GM10248 (cell line): ENCODE measurements around the gene DCAF7.

Experiments
- CTCF ChIA-PET: fragments of 300-600 bp; sonication (Branson Sonifier 250); formaldehyde crosslinking; extraction: SDS; loops from one replicate; lab custom pipeline; 2021; ENCODE audit warnings: antibody characterized with exemption; lab: Yijun Ruan, JAX
- POLR2A ChIA-PET: fragments of 350-650 bp; sonication (Branson Sonifier 250); formaldehyde crosslinking; extraction: SDS; loops from one replicate; lab custom pipeline; 2020; ENCODE audit warnings: antibody characterized with exemption; lab: Yijun Ruan, JAX
- DNase-seq: peaks from one replicate; pipeline ENCODE4 v3.0.0; 2012; ENCODE audit errors: extremely low spot score
- CTCF ChIP-seq: IDR thresholded peaks from 2 replicates; pipeline ENCODE4 v1.5.1; 2012; ENCODE audit warnings: mild to moderate bottlenecking, low read depth; ENCODE audit errors: extremely low read depth, missing control alignments, control extremely low read depth

Gene DCAF7

GRCh38 chr17:63626551-63627180, 76.4 kb downstream of the DCAF7 start:
- TF ChIP-seq CTCF, result no peak
- POLR2A ChIA-PET, result no interaction called here
- CTCF ChIA-PET, result interaction anchor here (0.9 to 5.4 kb wide), 8 partner anchors 9 to 201 kb away, joined by 3 to 29 read pairs (median 6); no protein-coding TSS in a partner anchor
- DNase-seq, result no peak

DNA sequence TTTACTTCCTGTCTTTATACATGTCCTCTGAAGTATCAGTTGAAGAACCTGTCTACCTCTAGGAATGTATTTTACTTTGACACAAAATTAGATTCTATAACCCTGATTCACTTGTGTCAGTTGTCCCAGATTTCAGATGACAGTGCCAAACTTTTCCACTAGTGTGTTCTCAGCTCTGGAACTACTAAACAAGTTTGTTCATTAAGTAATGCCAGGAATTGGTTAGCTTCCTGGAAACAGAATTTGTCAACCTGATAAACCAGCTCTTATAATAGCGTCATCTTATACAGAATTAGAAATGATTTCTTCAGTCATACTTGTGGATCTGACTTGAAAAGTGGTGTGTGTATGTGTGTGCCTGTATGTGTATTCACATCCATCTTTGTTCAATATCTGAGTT, 79.3 kb downstream of the DCAF7 start:
- no peak for DNase-seq
- POLR2A ChIA-PET, result no interaction called here
- CTCF ChIA-PET, result interaction anchor here (1.3 to 1.6 kb wide), 4 partner anchors 10 to 150 kb away, joined by 3 read pairs; no protein-coding TSS in a partner anchor
- no peak for TF ChIP-seq CTCF

DNA sequence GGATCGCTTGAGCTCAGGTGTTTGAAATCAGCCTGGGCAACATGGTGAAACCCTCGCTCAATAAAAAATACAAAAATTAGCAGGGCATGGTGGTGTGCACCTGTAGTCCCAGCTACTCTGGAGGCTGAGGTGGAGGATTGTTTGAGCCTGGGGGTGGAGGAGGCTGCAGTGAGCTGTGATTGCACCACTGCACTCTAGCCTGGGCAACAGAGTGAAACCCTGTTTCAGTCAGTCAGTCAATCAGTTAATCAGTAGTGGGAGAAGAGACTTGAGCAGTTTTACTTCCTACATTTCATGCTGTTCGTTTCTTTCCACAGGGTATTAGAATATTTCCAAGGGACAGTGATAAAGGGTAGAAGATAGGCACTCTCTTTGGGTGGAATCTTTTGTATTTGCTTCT, 80.8 kb downstream of the DCAF7 start:
- ChIA-PET CTCF (interaction anchor here (1.4 to 1.6 kb wide), 3 partner anchors 12 to 152 kb away, joined by 3 read pairs; no protein-coding TSS in a partner anchor), POLR2A (no interaction called here)
- no peak for TF ChIP-seq CTCF
- DNase-seq, result no peak

DNA sequence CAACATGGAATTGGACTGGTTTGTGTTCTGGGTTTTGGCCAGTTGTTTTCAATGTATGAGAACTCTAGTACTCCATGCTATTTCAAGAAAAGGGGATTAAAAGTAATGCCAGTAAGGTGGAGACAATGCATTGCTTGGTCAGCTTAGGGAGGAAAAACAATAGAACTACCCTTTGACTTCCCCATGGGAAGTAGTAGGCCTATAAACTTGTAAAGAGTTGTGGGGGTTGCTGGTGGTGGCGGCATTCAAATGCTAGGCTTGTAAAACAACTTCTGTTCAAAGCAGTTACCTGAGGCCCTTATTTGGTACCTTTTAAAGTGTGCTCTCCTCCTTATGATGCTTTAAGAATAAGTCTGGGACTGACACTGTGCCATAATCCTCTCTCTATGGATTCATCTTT, 81.3 kb downstream of the DCAF7 start:
- no peak for DNase-seq
- TF ChIP-seq CTCF, result no peak
- ChIA-PET POLR2A (no interaction called here), CTCF (no interaction called here)

GRCh38 chr17:63633742-63634141, 83.5 kb downstream of the DCAF7 start:
- CTCF ChIA-PET, result interaction anchor here (0.7 to 1.4 kb wide), 3 partner anchors 9 to 61 kb away, joined by 3 to 5 read pairs (median 3); no protein-coding TSS in a partner anchor
- POLR2A ChIA-PET, result no interaction called here

DNA sequence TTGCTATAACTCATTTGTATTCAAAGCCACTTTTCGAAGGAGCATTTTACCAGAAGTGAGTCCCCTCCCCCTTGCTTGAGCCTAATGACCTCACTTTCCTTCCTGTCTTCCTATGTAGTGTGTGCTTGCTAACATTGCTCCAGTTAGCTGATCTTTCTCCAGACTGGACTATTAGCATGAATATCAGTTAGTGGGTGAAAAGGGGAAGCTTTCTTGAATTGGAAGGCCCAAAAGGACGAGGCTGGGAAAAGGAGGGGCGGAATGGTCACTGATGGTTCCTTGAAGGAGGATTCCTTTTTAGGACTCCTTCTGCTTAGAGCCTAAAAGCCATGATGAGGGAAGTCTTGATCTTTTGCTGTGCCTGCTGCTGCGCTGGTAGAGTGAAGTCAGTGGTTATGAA, 83.9 kb downstream of the DCAF7 start:
- CTCF ChIA-PET, result interaction anchor here (1.2 to 1.8 kb wide), 3 partner anchors 9 to 61 kb away, joined by 3 to 5 read pairs (median 5); no protein-coding TSS in a partner anchor
- POLR2A ChIA-PET, result no interaction called here

More at GRCh38 chr17:63633742-63634141, 83.5 kb downstream of the DCAF7 start:
- no peak for DNase-seq
- no peak for TF ChIP-seq CTCF

More for the DNA sequence above, 83.9 kb downstream of the DCAF7 start:
- TF ChIP-seq CTCF, result no peak
- DNase-seq, result no peak
